HL-60 (cell line): ENCODE data around the gene FBLN7.

ENCODE experiments used
- DNase-seq, 2 experiments: peaks; one replicate each; pipeline ENCODE4 v3.0.0-alpha.2; 2010 to 2020; ENCODE audit warnings: low read depth in 1 of 2, low spot score in 1 of 2
- H3K27ac ChIP-seq: fragments of 250-450 bp; sonication (Bioruptor Pico); replicated peaks from 2 replicates; pipeline ENCODE4 v1.5.1; 2020; ENCODE audit warnings: mild to moderate bottlenecking, moderate library complexity
- H3K27me3 ChIP-seq: fragments of 250-450 bp; sonication (Bioruptor Pico); 2 replicates; pipeline ENCODE4 v1.5.1; 2021; ENCODE audit warnings: mild to moderate bottlenecking, moderate library complexity; ENCODE audit not compliant: insufficient read depth, poor library complexity, severe bottlenecking
- H3K4me3 ChIP-seq: replicated peaks from 2 replicates; pipeline ENCODE4 v1.5.1; 2011; ENCODE audit warnings: mild to moderate bottlenecking, control low read depth, low read length; ENCODE audit not compliant: insufficient read depth
- GABPA ChIP-seq: IDR thresholded peaks from 2 replicates; pipeline ENCODE4 v1.6.1; 2012; ENCODE audit warnings: low read depth
- POLR2AphosphoS5 ChIP-seq: IDR thresholded peaks from 2 replicates; pipeline ENCODE4 v1.6.1; 2012; ENCODE audit warnings: low read depth
- SPI1 ChIP-seq: IDR thresholded peaks from 2 replicates; pipeline ENCODE4 v1.6.1; 2012; ENCODE audit warnings: low read depth, mild to moderate bottlenecking, borderline replicate concordance
- TF ChIP-seq, protein P1 (sequence below): IDR thresholded peaks from one replicate; pipeline ENCODE4 v1.5.1; 2011; ENCODE audit warnings: low read length, control low read depth, inconsistent platforms; ENCODE audit not compliant: insufficient read depth
- TF ChIP-seq, protein P2 (sequence below): IDR thresholded peaks from 2 replicates; pipeline ENCODE4 v1.6.1; 2012; ENCODE audit warnings: low read depth; ENCODE audit not compliant: insufficient replicate concordance

FBLN7 gene

DNA sequence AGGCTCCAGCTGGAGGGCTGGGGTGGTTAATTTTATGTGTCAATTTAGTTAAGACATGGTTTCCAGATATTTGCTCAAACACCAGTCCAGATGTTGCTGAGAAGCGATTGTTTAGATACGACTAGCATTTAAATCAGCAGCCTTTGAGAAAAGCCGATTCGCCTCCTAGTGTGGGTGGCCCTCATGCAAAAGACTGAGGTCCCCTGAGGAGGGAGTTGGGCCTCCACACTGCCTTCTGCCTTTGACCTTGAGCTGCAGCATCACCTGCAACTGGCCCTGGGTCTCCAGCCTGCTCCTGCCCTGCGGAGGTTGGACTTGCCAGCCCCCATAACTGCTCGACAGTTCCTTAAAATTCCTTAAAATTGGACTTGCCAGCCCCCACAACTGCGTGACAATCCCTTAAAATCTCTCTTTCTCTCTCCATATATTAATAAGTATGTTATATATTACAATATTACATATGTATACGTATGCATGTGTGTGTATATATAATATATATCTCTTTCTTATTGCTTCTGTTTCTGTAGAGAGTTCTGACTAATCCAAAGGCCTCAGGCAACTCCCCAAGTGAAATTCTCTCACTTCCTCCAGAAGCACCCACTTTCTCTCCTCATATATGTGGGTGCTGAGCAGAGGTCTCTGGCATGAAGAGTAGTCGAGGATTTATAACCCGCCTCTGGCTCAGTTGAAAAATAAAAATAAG, 14.4 kb downstream of the FBLN7 start:
- H3K4me3 ChIP-seq: no peak overlapping the region
- no peak overlapping the region for H3K27ac ChIP-seq
- no peaks in the 10 kb centered on the region for H3K27me3 ChIP-seq
- TF ChIP-seq POLR2AphosphoS5 (no peak), SPI1 (no peak), GABPA (no peak)
- TF ChIP-seq, protein P1, sequence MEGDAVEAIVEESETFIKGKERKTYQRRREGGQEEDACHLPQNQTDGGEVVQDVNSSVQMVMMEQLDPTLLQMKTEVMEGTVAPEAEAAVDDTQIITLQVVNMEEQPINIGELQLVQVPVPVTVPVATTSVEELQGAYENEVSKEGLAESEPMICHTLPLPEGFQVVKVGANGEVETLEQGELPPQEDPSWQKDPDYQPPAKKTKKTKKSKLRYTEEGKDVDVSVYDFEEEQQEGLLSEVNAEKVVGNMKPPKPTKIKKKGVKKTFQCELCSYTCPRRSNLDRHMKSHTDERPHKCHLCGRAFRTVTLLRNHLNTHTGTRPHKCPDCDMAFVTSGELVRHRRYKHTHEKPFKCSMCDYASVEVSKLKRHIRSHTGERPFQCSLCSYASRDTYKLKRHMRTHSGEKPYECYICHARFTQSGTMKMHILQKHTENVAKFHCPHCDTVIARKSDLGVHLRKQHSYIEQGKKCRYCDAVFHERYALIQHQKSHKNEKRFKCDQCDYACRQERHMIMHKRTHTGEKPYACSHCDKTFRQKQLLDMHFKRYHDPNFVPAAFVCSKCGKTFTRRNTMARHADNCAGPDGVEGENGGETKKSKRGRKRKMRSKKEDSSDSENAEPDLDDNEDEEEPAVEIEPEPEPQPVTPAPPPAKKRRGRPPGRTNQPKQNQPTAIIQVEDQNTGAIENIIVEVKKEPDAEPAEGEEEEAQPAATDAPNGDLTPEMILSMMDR: no peak
- TF ChIP-seq, protein P2, sequence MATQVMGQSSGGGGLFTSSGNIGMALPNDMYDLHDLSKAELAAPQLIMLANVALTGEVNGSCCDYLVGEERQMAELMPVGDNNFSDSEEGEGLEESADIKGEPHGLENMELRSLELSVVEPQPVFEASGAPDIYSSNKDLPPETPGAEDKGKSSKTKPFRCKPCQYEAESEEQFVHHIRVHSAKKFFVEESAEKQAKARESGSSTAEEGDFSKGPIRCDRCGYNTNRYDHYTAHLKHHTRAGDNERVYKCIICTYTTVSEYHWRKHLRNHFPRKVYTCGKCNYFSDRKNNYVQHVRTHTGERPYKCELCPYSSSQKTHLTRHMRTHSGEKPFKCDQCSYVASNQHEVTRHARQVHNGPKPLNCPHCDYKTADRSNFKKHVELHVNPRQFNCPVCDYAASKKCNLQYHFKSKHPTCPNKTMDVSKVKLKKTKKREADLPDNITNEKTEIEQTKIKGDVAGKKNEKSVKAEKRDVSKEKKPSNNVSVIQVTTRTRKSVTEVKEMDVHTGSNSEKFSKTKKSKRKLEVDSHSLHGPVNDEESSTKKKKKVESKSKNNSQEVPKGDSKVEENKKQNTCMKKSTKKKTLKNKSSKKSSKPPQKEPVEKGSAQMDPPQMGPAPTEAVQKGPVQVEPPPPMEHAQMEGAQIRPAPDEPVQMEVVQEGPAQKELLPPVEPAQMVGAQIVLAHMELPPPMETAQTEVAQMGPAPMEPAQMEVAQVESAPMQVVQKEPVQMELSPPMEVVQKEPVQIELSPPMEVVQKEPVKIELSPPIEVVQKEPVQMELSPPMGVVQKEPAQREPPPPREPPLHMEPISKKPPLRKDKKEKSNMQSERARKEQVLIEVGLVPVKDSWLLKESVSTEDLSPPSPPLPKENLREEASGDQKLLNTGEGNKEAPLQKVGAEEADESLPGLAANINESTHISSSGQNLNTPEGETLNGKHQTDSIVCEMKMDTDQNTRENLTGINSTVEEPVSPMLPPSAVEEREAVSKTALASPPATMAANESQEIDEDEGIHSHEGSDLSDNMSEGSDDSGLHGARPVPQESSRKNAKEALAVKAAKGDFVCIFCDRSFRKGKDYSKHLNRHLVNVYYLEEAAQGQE: no peak
- no peak for DNase-seq

DNA sequence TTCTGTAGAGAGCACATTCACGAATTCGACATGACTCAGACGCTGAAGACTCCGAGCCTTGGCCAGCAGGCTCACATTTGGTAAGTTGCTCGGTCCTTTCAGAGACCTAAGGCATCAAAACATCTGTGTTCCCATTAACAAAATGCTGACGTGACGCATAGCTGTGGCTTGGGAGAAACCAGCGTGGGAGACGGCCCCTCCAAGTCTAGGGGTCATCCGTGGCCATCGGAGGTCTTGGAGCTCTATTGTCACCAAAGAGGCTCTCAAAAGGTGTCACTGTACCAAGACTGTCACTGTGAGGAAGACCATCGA, 14.9 kb downstream of the FBLN7 start:
- H3K27me3 ChIP-seq: no peaks in the 10 kb centered on the region
- TF ChIP-seq, protein P1: no peak
- no peak for TF ChIP-seq POLR2AphosphoS5
- TF ChIP-seq GABPA: no peak
- TF ChIP-seq, protein P2: no peak
- no peak for TF ChIP-seq SPI1
- no peak for DNase-seq
- H3K4me3 ChIP-seq: no peak overlapping the region
- no peak overlapping the region for H3K27ac ChIP-seq

DNA sequence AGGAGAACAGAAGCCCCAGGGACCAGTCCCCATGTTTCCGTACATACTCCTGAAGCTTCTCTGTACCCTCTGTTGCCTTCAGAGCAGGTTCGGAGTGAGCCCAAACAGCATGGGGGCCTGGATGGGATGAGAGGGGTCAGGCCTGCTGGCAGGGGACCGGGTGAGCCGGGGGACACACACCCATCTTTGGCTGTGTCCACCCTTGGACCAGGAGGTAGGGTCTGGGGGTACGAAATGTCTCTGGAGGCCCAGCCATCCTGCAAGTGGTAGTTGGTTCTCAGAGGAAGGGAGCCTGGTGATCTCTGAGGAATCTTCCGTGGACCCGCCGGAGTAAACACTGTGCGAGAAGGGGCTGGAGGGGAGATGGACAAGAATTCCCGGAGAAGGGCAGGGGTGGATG, 15.3 kb downstream of the FBLN7 start:
- TF ChIP-seq GABPA (no peak), SPI1 (no peak), POLR2AphosphoS5 (no peak)
- TF ChIP-seq, protein P2: no peak
- TF ChIP-seq, protein P1: no peak
- H3K27ac ChIP-seq: no peak overlapping the region
- no peak for DNase-seq
- no peak overlapping the region for H3K4me3 ChIP-seq
- H3K27me3 ChIP-seq: no peaks in the 10 kb centered on the region
